DMS79 (cell line): ENCODE measurements around the gene SLC24A4.
"Not testable (repeated sequence)": the region's sequence is repeated elsewhere in the genome, so short reads cannot be mapped to it uniquely, and the experiment has no call there.

Source experiments
- DNase-seq: peaks from one replicate; lab custom pipeline; 2025; lab: John Stamatoyannopoulos, UW

Gene SLC24A4

GRCh38 chr14:92402500-92402899 is 79.5 kb downstream of the SLC24A4 start:
- not testable (repeated sequence) for DNase-seq

DNA sequence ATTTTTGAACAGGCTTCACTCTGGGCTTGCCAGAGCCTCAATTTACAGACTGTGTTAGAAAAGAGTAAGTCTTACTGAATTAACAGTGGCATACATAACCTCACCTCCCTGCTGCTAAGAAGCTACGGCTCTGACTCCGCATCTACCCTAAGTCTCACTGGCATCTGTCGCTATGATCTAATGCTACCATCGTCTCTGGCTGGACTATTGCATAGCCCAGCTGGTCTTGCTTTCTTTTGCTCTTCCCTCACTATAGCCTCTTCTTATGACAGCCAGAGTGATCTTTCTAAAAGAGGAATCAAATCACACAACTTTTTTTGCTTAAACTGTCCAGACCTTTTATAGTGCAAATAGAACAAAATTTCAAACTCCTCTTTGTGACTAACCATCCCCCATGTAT is 81.1 kb downstream of the SLC24A4 start:
- no peak for DNase-seq

GRCh38 chr14:92404421-92404820 is 81.5 kb downstream of the SLC24A4 start:
- DNase-seq, result no peak

DNA sequence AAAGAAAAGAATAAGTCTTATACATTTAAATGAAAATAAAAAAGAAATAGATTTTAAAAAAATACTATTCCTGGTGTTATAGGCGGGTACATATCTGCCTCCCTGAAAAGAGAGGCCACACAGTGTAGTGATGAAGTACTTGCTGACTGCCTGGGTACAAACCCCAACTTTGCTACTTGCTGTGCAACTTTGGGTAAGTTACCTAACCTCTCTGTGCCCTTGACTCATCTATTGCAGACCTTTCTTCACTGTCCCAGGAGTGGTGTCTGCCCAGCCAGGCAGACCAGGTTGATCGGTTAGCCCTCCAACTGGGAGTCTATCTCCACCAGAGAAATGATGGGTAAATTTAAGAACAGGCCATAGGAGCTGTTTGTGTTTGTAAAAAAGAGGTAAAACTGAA is 82.0 kb downstream of the SLC24A4 start:
- DNase-seq, result no peak

GRCh38 chr14:92407410-92407809 is 84.4 kb downstream of the SLC24A4 start:
- DNase-seq, result no peak

DNA sequence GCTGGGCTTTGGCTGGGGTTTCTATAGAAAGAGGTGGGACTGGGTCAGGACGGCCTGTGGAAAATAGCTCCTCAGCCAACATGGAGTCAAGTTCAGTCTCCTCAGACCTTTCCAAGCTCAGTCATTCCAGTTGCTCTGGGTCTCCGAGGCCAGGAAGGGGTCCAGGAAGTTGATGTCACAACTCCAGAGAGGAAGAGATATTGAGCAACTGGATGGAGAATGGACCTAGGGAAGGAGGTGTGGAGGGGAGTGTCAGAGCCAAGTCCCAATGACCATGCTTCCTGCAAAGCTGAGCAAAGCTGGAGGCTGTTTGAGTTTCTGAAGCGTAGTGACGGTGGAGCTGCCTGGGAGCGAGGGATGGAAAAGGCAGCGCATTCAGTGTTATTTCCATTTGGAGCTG is 86.1 kb downstream of the SLC24A4 start:
- no peak for DNase-seq

DNA sequence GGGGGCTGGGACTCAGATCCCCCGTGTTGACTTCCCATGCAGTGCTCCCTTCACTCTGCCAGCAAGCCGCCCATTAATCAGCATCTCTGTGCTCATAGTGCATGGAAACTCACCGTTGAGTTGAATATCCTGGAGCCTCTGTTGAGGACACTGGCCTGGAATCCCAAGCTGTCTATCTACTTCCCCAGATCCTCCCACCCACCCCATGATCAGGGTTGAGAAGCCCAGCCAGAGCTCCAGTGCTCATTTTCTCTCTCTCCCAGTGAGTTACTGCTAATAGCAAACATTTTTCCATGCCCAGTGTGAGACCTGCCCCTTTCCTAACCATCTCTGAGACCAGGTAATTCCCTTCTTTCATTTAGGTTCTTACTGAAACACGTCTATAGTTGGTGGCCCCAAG is 88.2 kb downstream of the SLC24A4 start:
- DNase-seq, result no peak

DNA sequence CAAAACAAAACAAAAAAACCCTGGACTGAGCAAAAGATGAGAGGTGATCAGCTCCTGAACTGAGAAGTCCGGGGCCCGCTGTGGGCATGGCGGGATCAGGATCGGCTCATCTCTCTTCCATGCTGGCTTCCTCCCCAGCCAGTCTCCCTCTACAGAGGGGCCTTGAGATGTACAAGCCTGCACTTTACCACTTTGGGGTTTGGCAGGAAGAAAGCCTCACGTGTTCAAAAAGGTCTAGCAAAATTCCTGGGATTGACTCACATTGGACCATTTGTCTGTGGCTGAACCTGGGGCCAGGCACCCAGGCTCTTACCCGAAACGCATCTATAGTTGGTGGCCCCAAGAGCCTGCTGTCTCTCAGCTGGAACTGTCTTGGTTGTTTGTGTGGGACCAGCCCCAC is 89.0 kb downstream of the SLC24A4 start:
- no peak for DNase-seq

- no peak for DNase-seq
Measured at GRCh38 chr14:92412912-92413311, 89.9 kb downstream of the SLC24A4 start.

- no peak for DNase-seq
Measured at GRCh38 chr14:92413379-92413778, 90.4 kb downstream of the SLC24A4 start.

- DNase-seq, result no peak
Measured at GRCh38 chr14:92414690-92415445, 91.9 kb downstream of the SLC24A4 start.

DNA sequence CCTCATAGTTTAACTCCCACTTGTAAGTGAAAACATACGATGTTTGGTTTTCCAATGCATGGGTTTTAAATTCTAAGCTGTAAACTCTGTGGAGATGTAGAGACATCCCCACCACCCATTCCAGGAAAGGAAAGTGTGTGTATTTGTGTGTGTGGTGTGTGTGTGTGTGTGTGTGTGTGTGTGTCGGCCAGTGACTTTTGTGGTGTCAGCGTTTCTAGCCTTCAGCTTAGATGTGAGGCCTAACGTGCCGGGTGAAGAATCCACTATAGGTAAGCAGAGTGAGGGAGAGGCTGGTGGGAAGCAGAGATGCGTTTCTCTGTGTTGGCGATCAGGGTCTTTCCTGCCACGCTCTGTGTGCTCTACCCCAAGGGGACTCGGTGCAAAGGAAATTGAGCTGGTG is 93.0 kb downstream of the SLC24A4 start:
- no peak for DNase-seq

DNA sequence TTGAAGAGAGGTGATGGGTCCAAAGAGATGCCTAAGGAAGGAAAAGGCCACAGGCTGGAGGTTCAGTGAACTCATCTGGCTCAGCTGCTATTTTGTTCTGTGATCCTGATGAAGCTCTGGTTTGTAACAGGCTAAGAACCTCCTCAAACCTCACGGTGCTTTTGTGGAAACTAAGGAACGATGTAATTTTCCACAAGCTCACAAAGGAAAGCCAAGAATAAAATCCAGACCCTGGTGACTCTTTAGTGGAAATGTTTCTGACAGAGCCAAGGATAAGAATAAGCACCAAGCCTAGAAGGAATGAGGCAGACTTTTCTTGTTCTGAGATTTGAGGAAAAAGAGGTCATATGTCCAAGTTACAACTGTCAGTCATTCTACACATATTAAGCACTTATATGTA is 93.6 kb downstream of the SLC24A4 start:
- no peak for DNase-seq

DNA sequence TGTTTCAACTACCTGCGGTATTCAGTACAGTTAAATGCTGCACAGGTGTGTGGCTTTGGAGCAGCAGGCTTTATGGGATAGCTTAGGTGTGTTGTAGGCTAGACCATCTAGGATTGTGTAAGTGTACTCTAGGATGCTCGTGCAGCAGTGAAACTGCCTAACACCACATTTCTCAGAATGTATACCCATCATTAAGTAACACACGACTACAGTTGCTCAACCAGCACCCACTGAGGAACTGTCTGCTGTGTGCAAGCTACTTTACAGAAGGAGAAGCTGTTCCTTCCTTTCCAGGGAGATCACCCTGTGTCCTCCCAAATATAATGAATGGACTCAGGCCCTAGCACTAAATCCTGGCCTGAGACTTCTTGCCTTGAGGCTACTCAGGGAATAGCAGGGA is 94.8 kb downstream of the SLC24A4 start:
- DNase-seq, result no peak

GRCh38 chr14:92421751-92422150 is 98.8 kb downstream of the SLC24A4 start:
- DNase-seq, result no peak

GRCh38 chr14:92425101-92425500 is 102.1 kb downstream of the SLC24A4 start:
- no peak for DNase-seq

- DNase-seq, result no peak
Measured at GRCh38 chr14:92426237-92426636, 103.3 kb downstream of the SLC24A4 start.

DNA sequence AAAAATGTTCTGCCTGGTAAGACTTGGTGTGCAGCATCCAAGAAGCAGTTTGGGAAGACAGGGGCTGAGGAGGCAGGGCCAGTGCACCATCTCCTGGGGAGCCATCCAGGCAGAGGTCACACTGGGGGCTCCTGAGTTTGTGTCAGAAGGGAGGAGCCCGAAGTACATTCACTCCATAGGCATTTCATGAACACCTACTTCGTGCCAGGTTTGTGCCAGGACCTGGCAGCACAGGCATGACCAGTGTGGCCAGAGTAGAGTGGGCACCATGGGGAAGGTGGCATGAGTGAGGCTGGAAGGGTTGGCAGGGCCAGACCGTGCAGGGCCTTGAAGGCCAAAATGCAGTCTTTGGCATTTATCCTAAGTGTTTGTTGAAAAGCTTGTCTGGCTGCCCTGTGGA is 104.1 kb downstream of the SLC24A4 start:
- DNase-seq, result no peak

DNA sequence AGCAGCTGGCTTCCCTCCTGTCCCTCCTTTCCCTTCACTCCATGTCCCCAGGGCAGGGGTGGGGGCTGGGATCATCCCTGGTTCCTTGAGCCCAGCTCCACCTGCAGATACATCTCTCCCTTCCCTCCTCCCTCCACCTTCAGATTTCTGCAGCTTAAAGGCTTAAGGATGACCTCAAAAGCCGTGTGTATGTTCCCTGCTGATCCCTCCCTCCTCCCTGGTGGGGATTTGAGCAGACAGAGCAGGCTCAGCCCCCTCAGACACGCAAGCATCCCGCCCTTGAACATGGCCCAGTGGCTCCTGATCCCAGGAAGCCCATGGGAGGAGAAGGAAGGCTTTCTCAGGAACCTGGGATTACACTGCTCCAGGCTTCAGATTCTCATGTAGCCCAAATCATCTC is 107.7 kb downstream of the SLC24A4 start:
- no peak for DNase-seq

GRCh38 chr14:92431199-92431725 is 108.3 kb downstream of the SLC24A4 start:
- no peak for DNase-seq

DNA sequence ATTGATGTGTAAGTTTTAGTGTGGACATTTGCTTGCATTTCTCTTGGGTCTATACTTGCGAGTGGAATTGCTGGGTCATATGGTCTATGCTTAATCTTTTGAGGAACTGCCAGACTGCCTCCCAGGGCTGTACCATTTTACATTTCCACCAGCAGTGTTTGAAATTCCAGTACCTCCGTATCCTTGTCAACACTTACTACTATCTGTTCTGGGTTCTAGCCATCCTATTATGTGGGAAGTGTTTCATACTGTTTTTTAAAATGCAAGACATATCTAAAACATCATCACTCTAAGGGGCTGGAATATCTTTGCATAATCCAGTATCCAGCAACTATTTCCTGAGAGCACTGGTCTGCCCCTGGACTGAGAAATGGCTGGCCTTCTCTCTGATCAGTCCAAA is 110.4 kb downstream of the SLC24A4 start:
- DNase-seq, result no peak

DNA sequence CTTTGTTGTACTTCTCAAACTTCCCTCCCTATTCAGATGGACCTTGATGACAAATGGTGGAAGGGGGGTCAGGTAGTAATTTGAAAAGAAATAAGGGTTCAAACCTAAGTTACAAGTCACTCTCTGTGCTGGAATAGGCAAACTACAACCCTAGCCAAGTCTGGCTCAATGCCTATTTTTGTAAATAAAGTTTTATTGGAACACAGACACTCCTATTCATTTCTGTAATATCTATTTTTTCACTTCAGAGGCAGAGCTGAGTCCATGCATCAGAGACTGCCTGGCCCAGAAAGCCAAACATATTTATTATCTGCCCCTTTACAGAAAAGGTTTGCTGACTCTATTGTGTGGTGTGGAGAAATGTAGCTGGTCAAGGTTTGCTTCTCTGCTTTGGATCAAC is 112.2 kb downstream of the SLC24A4 start:
- no peak for DNase-seq

GRCh38 chr14:92436115-92436776 is 113.3 kb downstream of the SLC24A4 start:
- DNase-seq, result no peak

GRCh38 chr14:92437309-92437708 is 114.3 kb downstream of the SLC24A4 start:
- no peak for DNase-seq
